Calu3 (cell line): ENCODE results near the gene KY. TPM values are rescaled to one million over a fixed set of nuclear protein-coding genes. Genes with fewer than 3 reads are reported as not detected.

Source experiments
- BruUV-seq: library from RNA; stranded (reverse); fragments of 400-500 nt; replicated peaks from 2 replicates; lab custom pipeline; 2021; lab: Mats Ljungman, UMichigan
- CTCF ChIA-PET: fragments of 300-600 bp; sonication (Branson Sonifier 250); formaldehyde crosslinking; loops from one replicate; lab custom pipeline; 2022; ENCODE audit warnings: antibody characterized with exemption; lab: Charles Lee
- DNase-seq: peaks from one replicate; pipeline ENCODE4 v3.0.0; 2022
- H3K27ac Mint-ChIP-seq: one replicate; pipeline ENCODE4 v1.8.0; 2022; ENCODE audit warnings: mixed read lengths; ENCODE audit not compliant: unreplicated experiment
- H3K27me3 Mint-ChIP-seq: one replicate; pipeline ENCODE4 v1.8.0; 2022; ENCODE audit warnings: mixed read lengths; ENCODE audit not compliant: unreplicated experiment
- H3K36me3 Mint-ChIP-seq: one replicate; pipeline ENCODE4 v1.8.0; 2022; ENCODE audit warnings: mild to moderate bottlenecking, moderate library complexity, mixed read lengths; ENCODE audit not compliant: insufficient read depth, unreplicated experiment
- H3K4me1 Mint-ChIP-seq: one replicate; pipeline ENCODE4 v1.8.0; 2022; ENCODE audit warnings: mild to moderate bottlenecking, low read depth, mixed read lengths; ENCODE audit not compliant: unreplicated experiment
- H3K4me3 Mint-ChIP-seq: one replicate; pipeline ENCODE4 v1.8.0; 2022; ENCODE audit warnings: mild to moderate bottlenecking, low read depth, moderate library complexity, mixed read lengths; ENCODE audit not compliant: unreplicated experiment
- H3K9me3 Mint-ChIP-seq: one replicate; pipeline ENCODE4 v1.8.0; 2022; ENCODE audit warnings: low read depth, mixed read lengths; ENCODE audit not compliant: unreplicated experiment
- intact Hi-C: fragments of 100-400 bp; cut with micrococcal nuclease; formaldehyde crosslinking; loops from one replicate; pipeline ENCODE4 v1.10.0; 2022; ENCODE audit not compliant: unreplicated experiment
- total RNA-seq: library from RNA; stranded (reverse); gene quantifications from 2 replicates; pipeline ENCODE4 v1.2.3, GENCODE V29; 2022
- TF ChIP-seq, protein P1 (sequence below): fragments of 200-600 bp; IDR thresholded peaks from one replicate; pipeline ENCODE4 v1.8.0; 2022; ENCODE audit warnings: antibody characterized with exemption; ENCODE audit not compliant: unreplicated experiment

Gene KY
- total RNA-seq, 1 experiment from 2014 or later: not detected

DNA sequence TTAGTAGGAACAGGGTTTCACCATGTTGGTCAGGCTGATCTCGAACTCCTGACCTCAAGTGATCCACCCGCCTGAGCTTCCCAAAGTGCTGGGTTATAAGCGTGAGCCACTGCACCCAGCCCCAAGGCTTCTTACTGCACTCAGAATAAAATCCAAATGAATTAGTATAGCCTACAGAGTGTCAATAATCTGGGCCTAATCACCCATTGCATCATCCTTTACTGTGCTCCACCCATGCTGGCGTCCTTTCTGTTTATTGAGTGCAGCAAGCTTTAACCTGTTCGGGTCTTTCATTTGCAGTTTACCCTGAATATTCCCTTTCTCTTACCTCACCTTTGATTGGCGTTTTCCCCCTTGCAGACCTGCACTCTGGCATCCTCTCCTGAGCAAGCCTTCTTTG is 87.2 kb downstream of the KY start:
- intact Hi-C loops: no loop called here
- H3K9me3 Mint-ChIP-seq: peaks cover under 1% of the 10 kb centered on the region
- no peaks in the 10 kb centered on the region for H3K36me3 Mint-ChIP-seq
- no peaks in the 10 kb centered on the region for H3K4me1 Mint-ChIP-seq
- no peaks in the 10 kb centered on the region for H3K27me3 Mint-ChIP-seq
- CTCF ChIA-PET: no interaction called here
- BruUV-seq: no TSS peak
- H3K27ac Mint-ChIP-seq: no peak overlapping the region
- no peak for DNase-seq
- no peak overlapping the region for H3K4me3 Mint-ChIP-seq
- TF ChIP-seq, protein P1, sequence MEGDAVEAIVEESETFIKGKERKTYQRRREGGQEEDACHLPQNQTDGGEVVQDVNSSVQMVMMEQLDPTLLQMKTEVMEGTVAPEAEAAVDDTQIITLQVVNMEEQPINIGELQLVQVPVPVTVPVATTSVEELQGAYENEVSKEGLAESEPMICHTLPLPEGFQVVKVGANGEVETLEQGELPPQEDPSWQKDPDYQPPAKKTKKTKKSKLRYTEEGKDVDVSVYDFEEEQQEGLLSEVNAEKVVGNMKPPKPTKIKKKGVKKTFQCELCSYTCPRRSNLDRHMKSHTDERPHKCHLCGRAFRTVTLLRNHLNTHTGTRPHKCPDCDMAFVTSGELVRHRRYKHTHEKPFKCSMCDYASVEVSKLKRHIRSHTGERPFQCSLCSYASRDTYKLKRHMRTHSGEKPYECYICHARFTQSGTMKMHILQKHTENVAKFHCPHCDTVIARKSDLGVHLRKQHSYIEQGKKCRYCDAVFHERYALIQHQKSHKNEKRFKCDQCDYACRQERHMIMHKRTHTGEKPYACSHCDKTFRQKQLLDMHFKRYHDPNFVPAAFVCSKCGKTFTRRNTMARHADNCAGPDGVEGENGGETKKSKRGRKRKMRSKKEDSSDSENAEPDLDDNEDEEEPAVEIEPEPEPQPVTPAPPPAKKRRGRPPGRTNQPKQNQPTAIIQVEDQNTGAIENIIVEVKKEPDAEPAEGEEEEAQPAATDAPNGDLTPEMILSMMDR: no peak

DNA sequence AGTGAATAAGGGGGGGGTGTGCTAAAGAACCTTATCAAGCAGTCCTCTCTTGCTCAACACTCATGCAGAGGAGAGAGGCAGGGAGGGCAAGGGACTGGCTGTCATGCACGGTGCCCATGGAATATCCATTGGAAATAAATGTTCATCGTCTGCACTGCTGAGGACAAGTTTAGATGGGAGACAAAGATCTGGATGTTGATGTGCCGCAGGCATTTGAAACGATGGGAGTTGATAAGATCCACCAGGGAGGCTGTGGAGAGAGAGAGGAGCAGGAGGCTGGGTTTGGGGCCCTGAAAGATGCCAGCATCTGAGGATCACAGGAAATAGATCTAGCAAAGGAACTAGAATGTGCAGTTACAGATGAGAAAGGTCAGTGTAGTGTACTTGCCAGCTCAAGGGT is 88.8 kb downstream of the KY start:
- Mint-ChIP-seq H3K4me3 (no peak overlapping the region), H3K9me3 (no peaks in the 10 kb centered on the region), H3K27ac (no peak overlapping the region), H3K4me1 (no peaks in the 10 kb centered on the region), H3K27me3 (no peaks in the 10 kb centered on the region), H3K36me3 (no peaks in the 10 kb centered on the region)
- BruUV-seq: no TSS peak
- CTCF ChIA-PET: no interaction called here
- no peak for DNase-seq
- TF ChIP-seq, protein P1: no peak
- intact Hi-C loops: no loop called here

DNA sequence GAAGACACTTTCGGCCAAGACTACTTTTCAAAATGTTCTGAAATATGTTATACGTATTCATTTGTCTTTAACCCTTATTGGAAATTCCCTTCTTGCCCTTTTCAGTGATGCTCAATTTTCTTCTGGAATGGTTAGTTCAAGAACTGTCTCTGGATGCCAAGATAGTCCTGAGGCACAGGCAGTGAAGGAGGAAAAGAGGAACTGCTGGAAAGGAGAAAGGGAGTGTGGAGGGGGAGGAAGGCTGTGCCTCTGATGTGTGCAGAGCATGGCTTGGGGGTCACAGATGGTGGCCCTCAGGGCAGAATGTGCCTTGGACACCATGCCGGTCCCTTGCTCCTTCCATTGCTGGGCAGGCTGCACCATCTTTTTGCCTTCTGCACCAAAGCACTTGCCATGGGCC is 91.2 kb downstream of the KY start:
- no peaks in the 10 kb centered on the region for H3K27me3 Mint-ChIP-seq
- intact Hi-C loops: no loop called here
- DNase-seq: no peak
- TF ChIP-seq, protein P1: no peak
- CTCF ChIA-PET: no interaction called here
- no peaks in the 10 kb centered on the region for H3K4me1 Mint-ChIP-seq
- no TSS peak for BruUV-seq
- no peaks in the 10 kb centered on the region for H3K9me3 Mint-ChIP-seq
- no peak overlapping the region for H3K4me3 Mint-ChIP-seq
- H3K27ac Mint-ChIP-seq: no peak overlapping the region
- H3K36me3 Mint-ChIP-seq: no peaks in the 10 kb centered on the region

Other genes with a start within 250 kb of the KY start
- 49.2 and 51.3 TPM in 2 replicates for gene ANAPC13, start 165.0 kb downstream of the KY start, total RNA-seq
- gene CEP63, start 165.0 kb downstream of the KY start, total RNA-seq: 37.4 and 37.7 TPM in 2 replicates
- 0.73 and 0.81 TPM in 2 replicates for gene EPHB1, start 144.2 kb upstream of the KY start, total RNA-seq